Brain microvascular endothelial cell (primary cell): ENCODE measurements around the gene CYP39A1.
A peak's percentile ranks its signal among the peaks of the same experiment; 100 is the strongest.

Experiments used
- DNase-seq: peaks from one replicate; pipeline ENCODE4 v3.0.0-alpha.2; 2020
- H3K27ac ChIP-seq: fragments of 250-450 bp; sonication (Bioruptor Pico); 2 replicates; pipeline ENCODE4 v1.5.1; 2020; ENCODE audit warnings: mild to moderate bottlenecking, moderate library complexity
- H3K27me3 ChIP-seq: fragments of 250-450 bp; sonication (Bioruptor Pico); replicated peaks from 2 replicates; pipeline ENCODE4 v1.5.1; 2020; ENCODE audit warnings: mild to moderate bottlenecking
- H3K36me3 ChIP-seq: fragments of 250-450 bp; sonication (Bioruptor Pico); replicated peaks from 2 replicates; pipeline ENCODE4 v1.5.1; 2020; ENCODE audit warnings: mild to moderate bottlenecking
- H3K4me3 ChIP-seq: 2 replicates; pipeline ENCODE4 v1.5.1; 2011; ENCODE audit warnings: low read depth, mild to moderate bottlenecking, control low read depth, low read length, moderate library complexity
- CTCF ChIP-seq: IDR thresholded peaks from 2 replicates; pipeline ENCODE4 v1.5.1; 2011; ENCODE audit warnings: low read depth, mild to moderate bottlenecking, moderate library complexity, low read length, control low read depth, inconsistent platforms; ENCODE audit errors: missing control alignments
- in situ Hi-C: cut with HindIII; loops from 2 replicates; pipeline ENCODE4 v1.10.0; 2017; ENCODE audit warnings: low sequenced_read_pairs, low pct_ligation_motif_present

Gene CYP39A1

GRCh38 chr6:46598215-46598614 lies 54.4 kb downstream of the CYP39A1 start:
- no peak for TF ChIP-seq CTCF
- H3K4me3 ChIP-seq, result no peak overlapping the region
- H3K27ac ChIP-seq, result no peak overlapping the region
- no peak for DNase-seq
- H3K27me3 ChIP-seq, result no peaks in the 10 kb centered on the region
- H3K36me3 ChIP-seq, result no peaks in the 10 kb centered on the region
- in situ Hi-C loops, result no loop called here

GRCh38 chr6:46592740-46593139 lies 59.9 kb downstream of the CYP39A1 start:
- H3K36me3 ChIP-seq, result no peaks in the 10 kb centered on the region
- in situ Hi-C loops, result no loop called here
- no peak for TF ChIP-seq CTCF
- no peaks in the 10 kb centered on the region for H3K27me3 ChIP-seq
- DNase-seq, result no peak
- no peak overlapping the region for H3K27ac ChIP-seq
- H3K4me3 ChIP-seq, result no peak overlapping the region

GRCh38 chr6:46592046-46592445 lies 60.6 kb downstream of the CYP39A1 start:
- in situ Hi-C loops, result no loop called here
- Histone ChIP-seq H3K27ac (no peak overlapping the region), H3K4me3 (no peak overlapping the region), H3K27me3 (no peaks in the 10 kb centered on the region), H3K36me3 (no peaks in the 10 kb centered on the region)
- no peak for DNase-seq
- TF ChIP-seq CTCF, result no peak

GRCh38 chr6:46590765-46591164 lies 61.9 kb downstream of the CYP39A1 start:
- H3K27ac ChIP-seq, result no peak overlapping the region
- no peak overlapping the region for H3K4me3 ChIP-seq
- no peak for TF ChIP-seq CTCF
- in situ Hi-C loops, result no loop called here
- H3K36me3 ChIP-seq, result no peaks in the 10 kb centered on the region
- no peak for DNase-seq
- no peaks in the 10 kb centered on the region for H3K27me3 ChIP-seq

- no peak for TF ChIP-seq CTCF
- in situ Hi-C loops, result no loop called here
- H3K27ac ChIP-seq, result no peak overlapping the region
Measured at GRCh38 chr6:46586906-46587305, 65.7 kb downstream of the CYP39A1 start.

GRCh38 chr6:46584586-46584985 lies 68.0 kb downstream of the CYP39A1 start:
- peak; percentile 55 for DNase-seq
- Histone ChIP-seq H3K27ac (no peak overlapping the region), H3K27me3 (no peaks in the 10 kb centered on the region), H3K4me3 (no peak overlapping the region), H3K36me3 (no peaks in the 10 kb centered on the region)
- no peak for TF ChIP-seq CTCF
- in situ Hi-C loops, result no loop called here

More at GRCh38 chr6:46586906-46587305, 65.7 kb downstream of the CYP39A1 start:
- no peak for DNase-seq
- Histone ChIP-seq H3K36me3 (no peaks in the 10 kb centered on the region), H3K27me3 (no peaks in the 10 kb centered on the region), H3K4me3 (no peak overlapping the region)
